ENCODE data around the gene NRP1. TPM values are rescaled to one million over a fixed set of nuclear protein-coding genes. Genes with fewer than 3 reads are reported as not detected.

Gene NRP1
- total RNA-seq, 1 experiment from 2014 or later: 555 TPM

DNA sequence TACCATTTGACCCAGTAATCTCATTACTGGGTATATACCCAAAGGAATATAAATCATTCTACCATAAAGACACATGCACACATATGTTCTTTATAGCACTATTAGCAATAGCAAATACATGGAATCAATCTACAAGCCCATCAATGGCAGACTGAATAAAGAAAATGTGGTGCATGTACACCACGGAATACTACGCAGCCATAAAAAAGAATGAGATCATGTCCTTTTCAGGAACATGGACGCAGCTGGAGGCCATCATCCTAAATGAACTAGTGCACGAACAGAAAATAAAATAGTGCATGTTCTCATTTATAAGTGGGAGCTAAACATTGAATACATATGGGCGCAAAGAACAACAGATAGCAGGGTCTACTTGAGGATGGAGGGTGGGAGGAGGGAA is 26.6 kb downstream of the NRP1 start:
- no peak for TF ChIP-seq EZH2phosphoT487 (IDR thresholded peaks at IDR 0.05; ENCODE audit: borderline replicate concordance, low read length)
- TF ChIP-seq, protein P1, sequence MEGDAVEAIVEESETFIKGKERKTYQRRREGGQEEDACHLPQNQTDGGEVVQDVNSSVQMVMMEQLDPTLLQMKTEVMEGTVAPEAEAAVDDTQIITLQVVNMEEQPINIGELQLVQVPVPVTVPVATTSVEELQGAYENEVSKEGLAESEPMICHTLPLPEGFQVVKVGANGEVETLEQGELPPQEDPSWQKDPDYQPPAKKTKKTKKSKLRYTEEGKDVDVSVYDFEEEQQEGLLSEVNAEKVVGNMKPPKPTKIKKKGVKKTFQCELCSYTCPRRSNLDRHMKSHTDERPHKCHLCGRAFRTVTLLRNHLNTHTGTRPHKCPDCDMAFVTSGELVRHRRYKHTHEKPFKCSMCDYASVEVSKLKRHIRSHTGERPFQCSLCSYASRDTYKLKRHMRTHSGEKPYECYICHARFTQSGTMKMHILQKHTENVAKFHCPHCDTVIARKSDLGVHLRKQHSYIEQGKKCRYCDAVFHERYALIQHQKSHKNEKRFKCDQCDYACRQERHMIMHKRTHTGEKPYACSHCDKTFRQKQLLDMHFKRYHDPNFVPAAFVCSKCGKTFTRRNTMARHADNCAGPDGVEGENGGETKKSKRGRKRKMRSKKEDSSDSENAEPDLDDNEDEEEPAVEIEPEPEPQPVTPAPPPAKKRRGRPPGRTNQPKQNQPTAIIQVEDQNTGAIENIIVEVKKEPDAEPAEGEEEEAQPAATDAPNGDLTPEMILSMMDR (conservative IDR thresholded peaks at IDR 0.05; ENCODE audit: low read depth, low read length): no peak
- no peak for TF ChIP-seq EZH2 (IDR thresholded peaks at IDR 0.05; ENCODE audit: low read length, unreplicated experiment)
- DNase-seq: no peak
- H3K27me3 ChIP-seq (ENCODE audit: low read length): no peaks in the 10 kb centered on the region
- no peaks in the 10 kb centered on the region for H3K9me3 ChIP-seq (ENCODE audit: low read length)
- intact Hi-C loops (cut with micrococcal nuclease): loop anchor here (2.0 kb wide), 1 partner anchor 55 kb away; no protein-coding TSS in a partner anchor
- H3K79me2 ChIP-seq (ENCODE audit: low read length): peaks cover 97% of the 10 kb centered on the region
- H3K9ac ChIP-seq (ENCODE audit: low read length): no peak overlapping the region
- H3K27ac ChIP-seq (ENCODE audit: low read length): no peak overlapping the region
- no TSS peak for BruUV-seq (replicated peaks)
- ChIA-PET POLR2A (ENCODE audit: unreplicated experiment) (no interaction called here), CTCF (no interaction called here)
- ATAC-seq: no peak
- H3K36me3 ChIP-seq (ENCODE audit: low read depth, low read length): peaks cover 83% of the 10 kb centered on the region
- H3K4me1 ChIP-seq (ENCODE audit: insufficient read depth, low read length): peaks cover 13% of the 10 kb centered on the region
- no peak overlapping the region for H2AFZ ChIP-seq (ENCODE audit: low read length)
- H3K4me3 ChIP-seq (ENCODE audit: low read length): no peak overlapping the region
- H4K20me1 ChIP-seq (ENCODE audit: low read length): peaks cover 79% of the 10 kb centered on the region
- peaks cover 9% of the 10 kb centered on the region for H3F3A ChIP-seq (ENCODE audit: low read length, unreplicated experiment)
- no peaks in the 10 kb centered on the region for H3K9me2 ChIP-seq (replicated peaks; ENCODE audit: low read length)
- no peak overlapping the region for H3K4me2 ChIP-seq (ENCODE audit: low read length)

DNA sequence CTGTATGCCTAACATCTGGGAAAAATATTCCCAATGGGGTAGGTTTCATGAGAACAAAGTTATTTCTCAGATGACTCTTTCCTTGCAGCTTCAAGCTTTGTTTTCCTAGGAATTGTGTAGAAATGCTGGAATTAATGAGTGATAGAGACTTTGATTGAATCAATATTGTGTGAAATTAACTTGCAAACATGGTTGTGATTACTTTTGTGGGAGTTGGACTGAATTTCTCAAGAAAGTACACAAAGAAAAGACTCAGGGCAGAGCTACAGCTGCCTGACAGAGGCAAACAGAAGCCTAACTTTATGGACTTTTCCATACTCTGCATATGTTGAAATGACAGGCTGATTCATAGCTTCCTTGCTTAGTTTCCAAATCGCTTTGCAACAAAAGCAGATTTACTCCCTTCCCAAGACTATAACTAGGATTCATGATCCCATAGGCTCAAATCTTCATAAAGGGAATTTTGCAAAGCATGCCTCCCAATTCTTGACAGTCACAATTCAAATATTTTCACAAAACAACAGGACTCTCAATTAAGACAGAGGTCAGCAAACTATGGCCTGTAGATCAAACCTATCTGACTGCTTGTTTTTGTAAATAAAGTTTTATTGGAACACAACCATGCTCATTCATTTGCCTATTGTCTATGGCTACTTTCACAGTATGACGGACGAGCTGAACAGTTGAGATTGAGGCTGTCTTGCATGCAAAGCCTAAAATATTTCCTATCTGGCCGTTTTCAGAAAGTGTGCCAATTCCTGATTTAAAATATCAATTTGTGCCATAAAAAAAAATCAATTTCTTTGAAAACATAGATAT is 27.6 kb downstream of the NRP1 start:
- Histone ChIP-seq H3F3A (ENCODE audit: low read length, unreplicated experiment) (peaks cover 9% of the 10 kb centered on the region), H3K79me2 (ENCODE audit: low read length) (peaks cover 97% of the 10 kb centered on the region), H3K36me3 (ENCODE audit: low read depth, low read length) (peaks cover 83% of the 10 kb centered on the region), H3K9ac (ENCODE audit: low read length) (peak overlapping the region; percentile 4; the same call in 1 of the 2 replicates), H3K27ac (ENCODE audit: low read length) (peak overlapping the region; percentile 52), H3K4me1 (ENCODE audit: insufficient read depth, low read length) (peaks cover 21% of the 10 kb centered on the region), H3K4me3 (ENCODE audit: low read length) (no peak overlapping the region), H3K9me2 (replicated peaks; ENCODE audit: low read length) (no peaks in the 10 kb centered on the region), H3K27me3 (ENCODE audit: low read length) (no peaks in the 10 kb centered on the region), H4K20me1 (ENCODE audit: low read length) (peaks cover 80% of the 10 kb centered on the region), H3K9me3 (ENCODE audit: low read length) (no peaks in the 10 kb centered on the region), H3K4me2 (ENCODE audit: low read length) (no peak overlapping the region), H2AFZ (ENCODE audit: low read length) (no peak overlapping the region)
- BruUV-seq (replicated peaks): TSS peak; percentile 0
- ChIA-PET CTCF (interaction anchor here (0.5 to 1.3 kb wide), 3 partner anchors 113 to 923 kb away, joined by 3 to 5 read pairs (median 4); no protein-coding TSS in a partner anchor), POLR2A (ENCODE audit: unreplicated experiment) (interaction anchor here (0.5 to 0.8 kb wide), 2 partner anchors 20 to 35 kb away, joined by 3 to 4 read pairs; no protein-coding TSS in a partner anchor)
- TF ChIP-seq EZH2phosphoT487 (IDR thresholded peaks at IDR 0.05; ENCODE audit: borderline replicate concordance, low read length): no peak
- peak; percentile 86 for DNase-seq
- intact Hi-C loops (cut with micrococcal nuclease): loop anchor here (1.0 to 2.0 kb wide), 3 partner anchors 16 to 54 kb away; no protein-coding TSS in a partner anchor
- ATAC-seq: peak; percentile 59

DNA sequence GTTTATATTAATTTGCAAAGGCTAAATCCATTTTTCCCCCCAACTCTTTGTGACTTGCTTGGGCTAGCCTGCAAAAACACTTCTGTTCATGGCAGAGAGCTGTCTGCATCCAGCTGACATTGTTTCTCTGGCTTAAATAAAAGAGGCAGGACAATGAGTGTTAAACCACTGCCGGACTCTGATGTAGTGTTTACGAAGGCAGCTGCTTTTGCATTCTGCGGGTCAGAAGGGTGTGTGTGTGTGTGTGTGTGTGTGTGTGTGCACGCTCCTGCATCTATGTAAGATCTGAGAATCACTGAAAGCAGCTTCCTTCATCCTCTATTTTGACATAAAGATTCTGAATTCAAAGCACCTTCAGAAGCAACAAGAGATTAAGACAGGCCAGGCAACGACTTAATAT is 28.3 kb downstream of the NRP1 start:
- BruUV-seq (replicated peaks): no TSS peak
- H3K9me3 ChIP-seq (ENCODE audit: low read length): no peaks in the 10 kb centered on the region
- H3K9me2 ChIP-seq (replicated peaks; ENCODE audit: low read length): no peaks in the 10 kb centered on the region
- DNase-seq (no peak), ATAC-seq (no peak)
- H3K79me2 ChIP-seq (ENCODE audit: low read length): peaks cover 97% of the 10 kb centered on the region
- H2AFZ ChIP-seq (ENCODE audit: low read length): no peak overlapping the region
- ChIA-PET POLR2A (ENCODE audit: unreplicated experiment) (interaction anchor here (0.5 to 0.8 kb wide), 3 partner anchors 19 to 402 kb away, joined by 3 to 18 read pairs (median 4); no protein-coding TSS in a partner anchor), CTCF (interaction anchor here (0.5 to 1.3 kb wide), 2 partner anchors 113 to 924 kb away, joined by 4 to 5 read pairs; no protein-coding TSS in a partner anchor)
- H3K27me3 ChIP-seq (ENCODE audit: low read length): no peaks in the 10 kb centered on the region
- H3K4me1 ChIP-seq (ENCODE audit: insufficient read depth, low read length): peaks cover 21% of the 10 kb centered on the region
- H3K4me3 ChIP-seq (ENCODE audit: low read length): no peak overlapping the region
- H3K9ac ChIP-seq (ENCODE audit: low read length): peak overlapping the region; percentile 2; the same call in 1 of the 2 replicates
- TF ChIP-seq EZH2 (IDR thresholded peaks at IDR 0.05; ENCODE audit: low read length, unreplicated experiment): no peak
- no peak for TF ChIP-seq EZH2phosphoT487 (IDR thresholded peaks at IDR 0.05; ENCODE audit: borderline replicate concordance, low read length)
- TF ChIP-seq, protein P1 (conservative IDR thresholded peaks at IDR 0.05; ENCODE audit: low read depth, low read length): no peak
- intact Hi-C loops (cut with micrococcal nuclease): loop anchor here (1.0 to 2.0 kb wide), 3 partner anchors 15 to 53 kb away; no protein-coding TSS in a partner anchor
- H3F3A ChIP-seq (ENCODE audit: low read length, unreplicated experiment): peaks cover 9% of the 10 kb centered on the region
- H3K36me3 ChIP-seq (ENCODE audit: low read depth, low read length): peaks cover 83% of the 10 kb centered on the region
- H3K4me2 ChIP-seq (ENCODE audit: low read length): no peak overlapping the region
- peaks cover 81% of the 10 kb centered on the region for H4K20me1 ChIP-seq (ENCODE audit: low read length)
- peak overlapping the region; percentile 52 for H3K27ac ChIP-seq (ENCODE audit: low read length)

Data from PC-3 (cell line).